Measurements from ENCODE around the gene TP53.
"Not testable (repeated sequence)": the region's sequence is repeated elsewhere in the genome, so short reads cannot be mapped to it uniquely, and the experiment has no call there.

The TP53 gene

DNA sequence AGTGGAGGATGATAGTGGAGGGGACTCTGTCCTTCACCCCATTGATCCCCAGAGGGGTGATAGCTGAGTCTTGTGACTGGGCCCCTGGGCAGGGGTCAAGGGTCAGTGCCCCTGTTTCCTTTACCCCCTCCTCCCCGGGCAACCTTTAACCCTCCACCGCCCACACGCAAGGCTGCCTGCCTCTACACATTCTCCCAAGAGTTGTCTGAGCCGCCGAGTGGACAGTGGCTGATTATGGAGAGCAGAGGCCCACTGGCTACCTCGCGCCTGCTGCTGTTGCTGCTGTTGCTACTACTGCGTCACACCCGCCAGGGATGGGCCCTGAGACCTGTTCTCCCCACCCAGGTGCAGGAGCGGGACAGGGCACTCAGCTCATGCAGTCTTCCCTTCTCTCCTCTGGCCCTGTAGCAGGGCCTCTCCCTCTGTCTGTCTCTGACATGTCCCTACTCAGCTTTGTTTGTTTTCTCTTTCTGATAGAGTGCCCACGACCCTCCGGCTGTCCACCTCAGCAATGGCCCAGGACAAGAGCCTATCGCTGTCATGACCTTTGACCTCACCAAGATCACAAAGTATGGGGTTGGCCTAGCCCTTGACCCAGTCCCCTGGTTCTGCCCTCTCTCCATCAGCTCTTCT, 57.2 kb downstream of the TP53 start, which contains the start of gene SHBG:
TSS of gene SHBG (plus strand) at position 197 of the 633 bp plus-strand sequence. CDS start at position 235, 38 bp downstream.
- no peak within 1 kb of the TSS for H3K27ac ChIP-seq (ENCODE audit: low read length)
- H3K4me3 ChIP-seq (ENCODE audit: low read length in 2 of 2): no peak within 1 kb of the TSS
- peaks cover 14% of the 10 kb centered on the region for H3K4me1 ChIP-seq (ENCODE audit: control insufficient read depth, insufficient read depth, low read length)
- H3K36me3 ChIP-seq (ENCODE audit: control insufficient read depth in 2 of 2, insufficient read depth in 2 of 2, low read length in 2 of 2): peaks cover 2 to 4% of the 10 kb centered on the region in 2 donors
- no peaks in the 10 kb centered on the region for H3K27me3 ChIP-seq (ENCODE audit: control insufficient read depth in 1 of 2, insufficient read depth in 2 of 2, low read length in 2 of 2)
- no peak within 1 kb of the TSS for H3K9ac ChIP-seq (ENCODE audit: low read length in 2 of 2)
- H3K9me3 ChIP-seq (ENCODE audit: control insufficient read depth in 2 of 2, low read length in 2 of 2): no peaks in the 10 kb centered on the region

DNA sequence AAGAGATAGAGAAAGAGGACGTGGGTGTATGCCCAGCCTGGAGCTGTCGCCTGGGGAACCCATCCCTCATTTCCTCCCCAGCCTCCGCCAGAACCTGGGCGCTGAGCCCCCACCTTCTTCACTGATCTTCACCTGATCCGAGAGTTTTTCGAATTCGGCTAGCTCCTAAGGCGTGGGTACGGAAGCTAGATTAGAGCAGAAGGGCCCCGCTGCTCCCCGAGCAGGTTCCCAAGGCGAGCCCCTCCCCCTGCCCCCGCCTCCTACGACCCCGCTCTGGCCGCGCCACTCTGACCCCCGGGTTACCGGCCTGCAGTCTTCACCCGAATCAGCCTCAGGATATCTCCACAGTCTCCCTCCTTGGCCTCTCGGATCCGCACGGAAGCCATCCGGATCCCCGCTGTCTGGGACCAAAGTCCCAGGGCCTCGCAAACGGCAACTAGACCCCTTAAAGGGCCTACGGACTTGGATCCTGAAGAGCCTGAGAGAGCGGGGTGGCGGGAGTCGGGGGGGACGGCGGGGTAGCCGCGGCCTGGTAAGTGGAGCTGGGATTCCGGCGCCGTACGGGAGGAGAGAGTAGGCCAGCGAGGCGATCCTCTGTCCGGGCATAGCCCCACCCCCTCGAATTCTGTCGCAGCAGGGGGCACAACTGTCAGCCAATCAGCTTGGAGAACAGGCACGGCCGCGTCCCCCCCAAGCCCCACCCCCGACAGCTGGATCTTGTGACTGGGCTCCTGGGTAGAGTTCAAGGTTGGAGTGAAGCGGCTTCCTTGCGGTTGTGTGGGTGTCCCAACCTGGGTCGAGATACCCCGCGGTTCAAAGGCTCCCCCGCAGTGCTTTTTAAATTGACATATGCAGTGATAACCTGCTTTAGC, 59.8 kb downstream of the TP53 start, which contains the start of gene SAT2:
TSS of gene SAT2 (minus strand) at position 572 of the 872 bp plus-strand sequence. CDS start at position 386, 186 bp downstream.
- no peaks in the 10 kb centered on the region for H3K9me3 ChIP-seq (ENCODE audit: control insufficient read depth in 2 of 2, low read length in 2 of 2)
- peaks cover 2 to 4% of the 10 kb centered on the region in 2 donors for H3K36me3 ChIP-seq (ENCODE audit: control insufficient read depth in 2 of 2, insufficient read depth in 2 of 2, low read length in 2 of 2)
- peaks cover 12% of the 10 kb centered on the region for H3K4me1 ChIP-seq (ENCODE audit: control insufficient read depth, insufficient read depth, low read length)
- peak within 1 kb of the TSS; percentile 86 to 87 for H3K4me3 ChIP-seq (ENCODE audit: low read length in 2 of 2)
- peak within 1 kb of the TSS; percentile 90 for H3K27ac ChIP-seq (ENCODE audit: low read length)
- H3K9ac ChIP-seq (ENCODE audit: low read length in 2 of 2): peak within 1 kb of the TSS; percentile 93 to 97
- H3K27me3 ChIP-seq (ENCODE audit: control insufficient read depth in 1 of 2, insufficient read depth in 2 of 2, low read length in 2 of 2): no peaks in the 10 kb centered on the region

DNA sequence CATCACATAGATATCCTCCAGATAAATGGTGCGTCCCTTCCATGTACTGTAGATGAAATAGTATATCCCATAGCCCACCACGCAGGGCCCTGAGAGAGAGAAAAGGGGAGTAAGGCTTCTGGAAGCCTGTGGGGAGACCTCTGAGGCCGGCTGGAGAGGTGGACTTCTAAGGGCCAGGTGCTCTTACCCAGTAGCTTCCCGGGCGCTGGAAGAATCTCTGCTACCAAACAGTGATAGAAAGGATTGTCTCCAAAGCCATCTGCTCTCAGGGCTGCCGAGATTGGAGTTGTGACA, 60.4 kb downstream of the TP53 start:
- Histone ChIP-seq H3K36me3 (ENCODE audit: control insufficient read depth in 2 of 2, insufficient read depth in 2 of 2, low read length in 2 of 2) (peaks cover 2 to 4% of the 10 kb centered on the region in 2 donors), H3K27ac (ENCODE audit: low read length) (peak overlapping the region; percentile 90), H3K27me3 (ENCODE audit: control insufficient read depth in 1 of 2, insufficient read depth in 2 of 2, low read length in 2 of 2) (no peaks in the 10 kb centered on the region), H3K9ac (ENCODE audit: low read length in 2 of 2) (peak overlapping the region; percentile 93 to 97), H3K4me1 (ENCODE audit: control insufficient read depth, insufficient read depth, low read length) (peaks cover 12% of the 10 kb centered on the region), H3K4me3 (ENCODE audit: low read length in 2 of 2) (peak overlapping the region; percentile 86 to 87), H3K9me3 (ENCODE audit: control insufficient read depth in 2 of 2, low read length in 2 of 2) (no peaks in the 10 kb centered on the region)

DNA sequence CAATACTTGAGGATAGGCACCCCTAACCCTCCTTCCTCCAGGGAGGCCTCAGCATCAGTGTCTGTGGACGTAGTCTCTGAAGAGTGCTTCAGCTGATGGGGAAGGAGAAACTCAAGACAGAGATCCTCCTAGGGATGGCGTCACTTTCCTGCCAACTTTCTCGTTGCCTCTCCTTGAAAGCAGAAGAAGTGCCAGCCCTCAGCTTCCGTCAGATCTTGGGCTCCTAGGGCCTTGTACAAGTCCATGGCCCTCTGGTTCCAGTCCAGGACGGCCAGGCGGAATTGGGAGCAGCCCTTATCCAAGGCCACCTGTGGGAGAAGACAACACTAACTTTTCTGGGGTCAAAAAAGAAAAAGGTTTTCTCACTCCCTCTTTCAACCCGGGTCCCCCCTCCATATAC, 61.0 kb downstream of the TP53 start:
- H3K27ac ChIP-seq (ENCODE audit: low read length): peak overlapping the region; percentile 90

DNA sequence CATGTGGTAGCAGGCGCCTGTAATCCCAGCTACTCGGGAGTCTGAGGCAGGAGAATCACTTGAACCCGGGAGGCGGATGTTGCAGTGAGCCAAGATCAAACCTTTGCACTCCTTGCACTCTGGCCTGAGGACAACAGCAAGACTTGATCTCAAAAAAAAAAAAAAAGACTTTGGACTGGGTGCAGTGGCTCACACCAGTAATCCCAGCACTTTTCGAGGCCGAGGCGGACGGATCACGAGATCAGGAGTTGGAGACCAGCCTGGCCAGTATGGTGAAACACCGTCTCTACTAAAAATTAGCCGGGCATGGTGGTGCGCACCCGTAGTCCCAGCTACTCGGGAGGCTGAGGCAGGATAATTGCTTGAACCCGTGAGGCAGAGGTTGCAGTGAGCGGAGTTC, 61.5 kb downstream of the TP53 start:
- not testable (repeated sequence) for H3K27ac ChIP-seq (ENCODE audit: low read length); H3K9ac ChIP-seq (ENCODE audit: low read length in 2 of 2); H3K9me3 ChIP-seq (ENCODE audit: control insufficient read depth in 2 of 2, low read length in 2 of 2); H3K4me3 ChIP-seq (ENCODE audit: low read length in 2 of 2); H3K36me3 ChIP-seq (ENCODE audit: control insufficient read depth in 2 of 2, insufficient read depth in 2 of 2, low read length in 2 of 2); H3K27me3 ChIP-seq (ENCODE audit: control insufficient read depth in 1 of 2, insufficient read depth in 2 of 2, low read length in 2 of 2)
- peaks cover 12% of the 10 kb centered on the region for H3K4me1 ChIP-seq (ENCODE audit: control insufficient read depth, insufficient read depth, low read length)

More for the DNA sequence above, 61.0 kb downstream of the TP53 start:
- no peaks in the 10 kb centered on the region for H3K27me3 ChIP-seq (ENCODE audit: control insufficient read depth in 1 of 2, insufficient read depth in 2 of 2, low read length in 2 of 2)
- peaks cover 2 to 4% of the 10 kb centered on the region in 2 donors for H3K36me3 ChIP-seq (ENCODE audit: control insufficient read depth in 2 of 2, insufficient read depth in 2 of 2, low read length in 2 of 2)
- peak overlapping the region; percentile 86 to 87 for H3K4me3 ChIP-seq (ENCODE audit: low read length in 2 of 2)
- H3K4me1 ChIP-seq (ENCODE audit: control insufficient read depth, insufficient read depth, low read length): peaks cover 12% of the 10 kb centered on the region
- H3K9ac ChIP-seq (ENCODE audit: low read length in 2 of 2): peak overlapping the region; percentile 93 to 97
- no peaks in the 10 kb centered on the region for H3K9me3 ChIP-seq (ENCODE audit: control insufficient read depth in 2 of 2, low read length in 2 of 2)

DNA sequence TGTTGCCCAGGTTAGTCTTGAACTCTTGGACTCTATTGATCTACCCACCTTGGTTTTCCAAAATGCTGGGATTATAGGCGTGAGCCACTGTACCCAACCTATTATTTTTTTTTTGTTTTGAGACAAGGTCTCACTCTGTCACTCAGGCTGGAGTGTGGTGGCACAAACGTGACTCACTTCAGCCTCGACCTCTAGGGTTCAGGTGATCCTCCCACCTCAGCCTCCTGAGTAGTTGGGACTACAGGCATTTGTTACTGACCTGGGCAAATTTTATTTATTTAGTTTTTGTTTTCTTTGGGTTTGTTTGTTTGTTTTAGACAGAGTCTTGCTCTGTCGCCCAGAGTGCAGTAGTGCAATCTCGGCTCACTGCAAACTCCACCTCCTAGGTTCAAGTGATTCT, 63.6 kb downstream of the TP53 start:
- Histone ChIP-seq H3K36me3 (ENCODE audit: control insufficient read depth in 2 of 2, insufficient read depth in 2 of 2, low read length in 2 of 2) (peaks cover 2 to 4% of the 10 kb centered on the region in 2 donors), H3K27me3 (ENCODE audit: control insufficient read depth in 1 of 2, insufficient read depth in 2 of 2, low read length in 2 of 2) (no peaks in the 10 kb centered on the region), H3K9me3 (ENCODE audit: control insufficient read depth in 2 of 2, low read length in 2 of 2) (no peaks in the 10 kb centered on the region), H3K9ac (ENCODE audit: low read length in 2 of 2) (no peak overlapping the region), H3K4me1 (ENCODE audit: control insufficient read depth, insufficient read depth, low read length) (peaks cover 12% of the 10 kb centered on the region), H3K27ac (ENCODE audit: low read length) (no peak overlapping the region), H3K4me3 (ENCODE audit: low read length in 2 of 2) (no peak overlapping the region)

DNA sequence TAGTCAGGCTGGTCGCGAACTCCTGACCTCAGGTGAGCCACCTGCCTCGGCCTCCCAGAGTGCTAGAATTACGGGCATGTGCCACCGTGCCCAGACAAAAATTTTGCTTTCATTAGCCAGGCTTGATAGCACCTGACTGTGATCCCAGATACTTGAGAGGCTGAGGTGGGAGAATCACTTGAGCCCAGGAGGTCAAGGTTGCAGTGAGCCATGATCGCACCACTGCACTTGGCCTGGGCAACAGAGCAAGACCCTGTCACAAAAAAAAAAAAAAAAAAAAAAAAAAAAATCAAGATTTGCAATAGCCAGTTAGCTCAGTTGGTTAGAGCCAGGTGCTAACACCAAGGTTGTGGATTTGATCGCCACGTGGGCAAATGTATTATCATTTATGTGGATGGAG, 66.5 kb downstream of the TP53 start:
- Histone ChIP-seq H3K27ac (ENCODE audit: low read length) (no peak overlapping the region), H3K9ac (ENCODE audit: low read length in 2 of 2) (no peak overlapping the region), H3K9me3 (ENCODE audit: control insufficient read depth in 2 of 2, low read length in 2 of 2) (no peaks in the 10 kb centered on the region), H3K4me1 (ENCODE audit: control insufficient read depth, insufficient read depth, low read length) (no peaks in the 10 kb centered on the region), H3K36me3 (ENCODE audit: control insufficient read depth in 2 of 2, insufficient read depth in 2 of 2, low read length in 2 of 2) (no peaks in the 10 kb centered on the region), H3K4me3 (ENCODE audit: low read length in 2 of 2) (no peak overlapping the region), H3K27me3 (ENCODE audit: control insufficient read depth in 1 of 2, insufficient read depth in 2 of 2, low read length in 2 of 2) (no peaks in the 10 kb centered on the region)

GRCh38 chr17:7618608-7619007, 68.7 kb downstream of the TP53 start:
- Histone ChIP-seq H3K4me1 (ENCODE audit: control insufficient read depth, insufficient read depth, low read length) (peaks cover 6% of the 10 kb centered on the region), H3K27ac (ENCODE audit: low read length) (no peak overlapping the region), H3K27me3 (ENCODE audit: control insufficient read depth in 1 of 2, insufficient read depth in 2 of 2, low read length in 2 of 2) (no peaks in the 10 kb centered on the region), H3K9ac (ENCODE audit: low read length in 2 of 2) (no peak overlapping the region), H3K4me3 (ENCODE audit: low read length in 2 of 2) (no peak overlapping the region), H3K9me3 (ENCODE audit: control insufficient read depth in 2 of 2, low read length in 2 of 2) (no peaks in the 10 kb centered on the region), H3K36me3 (ENCODE audit: control insufficient read depth in 2 of 2, insufficient read depth in 2 of 2, low read length in 2 of 2) (no peaks in the 10 kb centered on the region)
